Gastrocnemius medialis (tissue), 4 donors: ENCODE data around the gene TMED10.

Experiments used
- CTCF ChIP-seq, 5 experiments: fragments of 450-650 bp in 3 of 5; fragments of 200-600 bp in 2 of 5; sonication (generic) in 2 of 5; IDR thresholded peaks in 4 of 5; conservative IDR thresholded peaks in 1 of 5; 1 replicate in 4 of 5; 2 replicates in 1 of 5; pipeline ENCODE4 v1.5.1; 2016 to 2019; ENCODE audit warnings: antibody characterized with exemption in 5 of 5, mild to moderate bottlenecking in 3 of 5, moderate library complexity in 3 of 5
- POLR2A ChIP-seq, 2 donors: fragments of 450-650 bp; IDR thresholded peaks; one replicate each; pipeline ENCODE4 v1.6.1; 2017; ENCODE audit warnings: antibody characterized with exemption in 2 of 2, mild to moderate bottlenecking in 2 of 2, moderate library complexity in 2 of 2

GRCh38 chr14:75214558-75214957, 38.1 kb upstream of the TMED10 start:
- no peak for TF ChIP-seq CTCF (IDR thresholded peaks at IDR 0.05 in 4 of 5, conservative IDR thresholded peaks at IDR 0.05 in 1 of 5)
- TF ChIP-seq POLR2A (IDR thresholded peaks at IDR 0.05): no peak
